Ishikawa (cell line): ENCODE measurements around the gene SPRED2.

ENCODE experiments used
- CEBPB ChIP-seq: IDR thresholded peaks from 2 replicates; pipeline ENCODE4 v1.6.1; 2012
- CREB1 ChIP-seq: IDR thresholded peaks from 2 replicates; pipeline ENCODE4 v1.6.1; 2012; ENCODE audit warnings: low read depth
- EGR1 ChIP-seq: IDR thresholded peaks from 2 replicates; pipeline ENCODE4 v1.6.1; 2012
- EP300 ChIP-seq: IDR thresholded peaks from 2 replicates; pipeline ENCODE4 v1.6.1; 2012; ENCODE audit warnings: borderline replicate concordance
- FOXM1 ChIP-seq: IDR thresholded peaks from 2 replicates; pipeline ENCODE4 v1.6.1; 2012; ENCODE audit warnings: low read depth, borderline replicate concordance
- MAX ChIP-seq: IDR thresholded peaks from 2 replicates; pipeline ENCODE4 v1.6.1; 2012
- NFIC ChIP-seq: IDR thresholded peaks from 2 replicates; pipeline ENCODE4 v1.6.1; 2012
- RAD21 ChIP-seq: IDR thresholded peaks from 2 replicates; pipeline ENCODE4 v1.6.1; 2012; ENCODE audit warnings: low read depth
- REST ChIP-seq: IDR thresholded peaks from 2 replicates; pipeline ENCODE4 v1.6.1; 2012; ENCODE audit warnings: low read depth, mild to moderate bottlenecking
- TAF1 ChIP-seq: IDR thresholded peaks from 2 replicates; pipeline ENCODE4 v1.6.1; 2012; ENCODE audit warnings: low read depth, mild to moderate bottlenecking
- TCF12 ChIP-seq: IDR thresholded peaks from 2 replicates; pipeline ENCODE4 v1.6.1; 2012; ENCODE audit warnings: low read depth
- TEAD4 ChIP-seq: IDR thresholded peaks from 2 replicates; pipeline ENCODE4 v1.6.1; 2012
- USF1 ChIP-seq: IDR thresholded peaks from 2 replicates; pipeline ENCODE4 v1.6.1; 2012
- YY1 ChIP-seq: IDR thresholded peaks from 2 replicates; pipeline ENCODE4 v1.6.1; 2012; ENCODE audit warnings: low read depth
- ZBTB7A ChIP-seq: IDR thresholded peaks from 2 replicates; pipeline ENCODE4 v1.6.1; 2012; ENCODE audit warnings: low read depth

The SPRED2 gene

GRCh38 chr2:65379721-65380171, 52.7 kb downstream of the SPRED2 start:
- no peak for TF ChIP-seq EGR1
- no peak for TF ChIP-seq TCF12
- no peak for TF ChIP-seq MAX
- TF ChIP-seq RAD21: no peak
- no peak for TF ChIP-seq TAF1
- TF ChIP-seq TEAD4: no peak
- no peak for TF ChIP-seq USF1
- no peak for TF ChIP-seq NFIC
- no peak for TF ChIP-seq EP300
- no peak for TF ChIP-seq REST
- TF ChIP-seq CEBPB: no peak
- TF ChIP-seq CREB1: no peak
- no peak for TF ChIP-seq ZBTB7A
- TF ChIP-seq FOXM1: no peak
- no peak for TF ChIP-seq YY1

GRCh38 chr2:65379223-65379622, 53.2 kb downstream of the SPRED2 start:
- TF ChIP-seq REST (no peak), RAD21 (no peak), CREB1 (no peak), FOXM1 (no peak), MAX (no peak), EP300 (no peak), TEAD4 (no peak), ZBTB7A (no peak), YY1 (no peak), EGR1 (no peak), NFIC (no peak), TAF1 (no peak), USF1 (no peak), CEBPB (no peak), TCF12 (no peak)

- no peak for TF ChIP-seq CEBPB
These were observed 54.1 kb downstream of the SPRED2 start for GRCh38 chr2:65378290-65378689.

GRCh38 chr2:65377556-65378192, 54.7 kb downstream of the SPRED2 start:
- no peak for TF ChIP-seq MAX
- TF ChIP-seq ZBTB7A: no peak
- no peak for TF ChIP-seq TCF12
- no peak for TF ChIP-seq TEAD4
- no peak for TF ChIP-seq CREB1
- no peak for TF ChIP-seq USF1
- TF ChIP-seq TAF1: no peak
- TF ChIP-seq EGR1: no peak
- TF ChIP-seq YY1: no peak
- no peak for TF ChIP-seq RAD21
- no peak for TF ChIP-seq NFIC
- TF ChIP-seq FOXM1: no peak
- no peak for TF ChIP-seq CEBPB
- TF ChIP-seq REST: no peak
